H9 (cell line): ENCODE results near the gene CRHBP. TPM values are rescaled to one million over a fixed set of nuclear protein-coding genes. Genes with fewer than 3 reads are reported as not detected.

Experiments
- DNase-seq: peaks from one replicate; pipeline ENCODE4 v3.0.0-alpha.2; 2017
- H2AFZ ChIP-seq: one replicate; pipeline ENCODE4 v1.6.1; 2013; ENCODE audit warnings: mild to moderate bottlenecking, low read length, control low read depth, moderate library complexity
- H2AK5ac ChIP-seq: 2 replicates; pipeline ENCODE4 v1.6.1; 2013; ENCODE audit warnings: low read length, control low read depth, mixed read lengths; ENCODE audit not compliant: insufficient read length
- H2BK120ac ChIP-seq: one replicate; pipeline ENCODE4 v1.6.1; 2013; ENCODE audit warnings: low read depth, mild to moderate bottlenecking, low read length, control low read depth, inconsistent platforms; ENCODE audit not compliant: poor library complexity, severe bottlenecking
- H2BK12ac ChIP-seq: 2 replicates; pipeline ENCODE4 v1.6.1; 2013; ENCODE audit warnings: low read length, control low read depth, mixed read lengths, low read depth; ENCODE audit not compliant: insufficient read length
- H2BK15ac ChIP-seq: 2 replicates; pipeline ENCODE4 v1.6.1; 2013; ENCODE audit warnings: low read depth, low read length, control low read depth
- H2BK20ac ChIP-seq: one replicate; pipeline ENCODE4 v1.6.1; 2013; ENCODE audit warnings: low read depth, mild to moderate bottlenecking, low read length, control low read depth, inconsistent platforms; ENCODE audit not compliant: poor library complexity, severe bottlenecking
- H2BK5ac ChIP-seq: 2 replicates; pipeline ENCODE4 v1.6.1; 2013; ENCODE audit warnings: low read length, control low read depth, mixed read lengths; ENCODE audit not compliant: insufficient read length
- H3K14ac ChIP-seq: 2 replicates; pipeline ENCODE4 v1.6.1; 2013; ENCODE audit warnings: low read length, control low read depth; ENCODE audit not compliant: insufficient read depth
- H3K18ac ChIP-seq: 2 replicates; pipeline ENCODE4 v1.6.1; 2013; ENCODE audit warnings: low read depth, mild to moderate bottlenecking, mixed read lengths, low read length, control low read depth; ENCODE audit not compliant: insufficient read length
- H3K23ac ChIP-seq: 2 replicates; pipeline ENCODE4 v1.6.1; 2013; ENCODE audit warnings: low read length, control low read depth, mixed read lengths, low read depth; ENCODE audit not compliant: insufficient read length
- H3K23me2 ChIP-seq: 2 replicates; pipeline ENCODE4 v1.6.1; 2013; ENCODE audit warnings: low read depth, mild to moderate bottlenecking, mixed read lengths, low read length, control low read depth; ENCODE audit not compliant: insufficient read length, poor library complexity, severe bottlenecking
- H3K27ac ChIP-seq: 2 replicates; pipeline ENCODE4 v1.5.1; 2013; ENCODE audit warnings: low read length, control low read depth, mixed read lengths, low read depth; ENCODE audit not compliant: insufficient read length
- H3K27me3 ChIP-seq: 2 replicates; pipeline ENCODE4 v1.6.1; 2013; ENCODE audit warnings: low read length, control low read depth, inconsistent platforms; ENCODE audit not compliant: insufficient read depth
- H3K4ac ChIP-seq: 2 replicates; pipeline ENCODE4 v1.6.1; 2013; ENCODE audit warnings: low read depth, mild to moderate bottlenecking, control low read depth, inconsistent platforms, low read length, moderate library complexity
- H3K4me1 ChIP-seq: 2 replicates; pipeline ENCODE4 v1.6.1; 2013; ENCODE audit warnings: low read length, control low read depth, inconsistent platforms; ENCODE audit not compliant: insufficient read depth
- H3K4me2 ChIP-seq: 2 replicates; pipeline ENCODE4 v1.6.1; 2013; ENCODE audit warnings: low read length, control low read depth, mixed read lengths; ENCODE audit not compliant: insufficient read length, insufficient read depth
- H3K56ac ChIP-seq: 2 replicates; pipeline ENCODE4 v1.6.1; 2013; ENCODE audit warnings: low read depth, mild to moderate bottlenecking, mixed read lengths, low read length, control low read depth; ENCODE audit not compliant: insufficient read length
- H3K79me1 ChIP-seq: 2 replicates; pipeline ENCODE4 v1.6.1; 2013; ENCODE audit warnings: low read depth, mild to moderate bottlenecking, moderate library complexity, low read length, control low read depth, inconsistent platforms; ENCODE audit not compliant: insufficient read depth, poor library complexity, severe bottlenecking
- H3K79me2 ChIP-seq: 2 replicates; pipeline ENCODE4 v1.6.1; 2013; ENCODE audit warnings: low read length, control low read depth, inconsistent platforms; ENCODE audit not compliant: insufficient read depth
- H3K9ac ChIP-seq: 2 replicates; pipeline ENCODE4 v1.6.1; 2013; ENCODE audit warnings: low read length, control low read depth, mixed read lengths; ENCODE audit not compliant: insufficient read length; ENCODE audit errors: extremely low read depth
- H3K9me3 ChIP-seq: one replicate; pipeline ENCODE4 v1.6.1; 2013; ENCODE audit warnings: low read depth, low read length, inconsistent platforms; ENCODE audit not compliant: control insufficient read depth
- H3T11ph ChIP-seq: one replicate; pipeline ENCODE4 v1.6.1; 2013; ENCODE audit warnings: mild to moderate bottlenecking, low read length, control low read depth, inconsistent platforms
- H4K20me1 ChIP-seq: one replicate; pipeline ENCODE4 v1.6.1; 2013; ENCODE audit not compliant: control insufficient read depth, insufficient read length, insufficient read depth
- H4K5ac ChIP-seq: 2 replicates; pipeline ENCODE4 v1.6.1; 2013; ENCODE audit warnings: low read depth, mild to moderate bottlenecking, mixed read lengths, low read length, control low read depth; ENCODE audit not compliant: insufficient read length
- H4K8ac ChIP-seq: replicated peaks from 2 replicates; pipeline ENCODE4 v1.6.1; 2013; ENCODE audit warnings: low read length, control low read depth, mixed read lengths, low read depth; ENCODE audit not compliant: insufficient read length
- H4K91ac ChIP-seq: 2 replicates; pipeline ENCODE4 v1.6.1; 2013; ENCODE audit warnings: low read depth, mild to moderate bottlenecking, moderate library complexity, mixed read lengths, low read length, control low read depth; ENCODE audit not compliant: insufficient read length
- H3K27ac Mint-ChIP-seq, 3 experiments: 2 replicates in 2 of 3; 3 replicates in 1 of 3; pipeline ENCODE4 v1.8.0; 2020 to 2021; ENCODE audit warnings: mixed read lengths in 3 of 3, mild to moderate bottlenecking in 1 of 3, moderate library complexity in 1 of 3
- H3K27me3 Mint-ChIP-seq: 2 replicates; pipeline ENCODE4 v1.8.0; 2021; ENCODE audit warnings: low read depth, mild to moderate bottlenecking, moderate library complexity, mixed read lengths
- H3K36me3 Mint-ChIP-seq, 3 experiments: 2 replicates in 2 of 3; 3 replicates in 1 of 3; pipeline ENCODE4 v1.8.0; 2020 to 2021; ENCODE audit warnings: low read depth in 3 of 3, mixed read lengths in 3 of 3; ENCODE audit not compliant: insufficient read depth in 1 of 3
- H3K4me1 Mint-ChIP-seq, 2 experiments: 2 replicates each; pipeline ENCODE4 v1.8.0; 2020; ENCODE audit warnings: mixed read lengths in 2 of 2
- H3K4me3 Mint-ChIP-seq, 2 experiments: 2 replicates in 1 of 2; 3 replicates in 1 of 2; pipeline ENCODE4 v1.8.0; 2020 to 2021; ENCODE audit warnings: mild to moderate bottlenecking in 2 of 2, mixed read lengths in 2 of 2, moderate library complexity in 1 of 2
- H3K9me3 Mint-ChIP-seq, 2 experiments: 2 replicates in 1 of 2; 3 replicates in 1 of 2; pipeline ENCODE4 v1.8.0; 2020; ENCODE audit warnings: mild to moderate bottlenecking in 2 of 2, mixed read lengths in 2 of 2, moderate library complexity in 1 of 2
- WGBS: extraction: QIAGEN DNeasy Blood & Tissue Kit; methylation state at CpG from one replicate; pipeline ENCODE4 v1.1.7; 2013; ENCODE audit warnings: missing lambda C conversion rate, low lambda C conversion rate, mixed read lengths; ENCODE audit not compliant: insufficient read length; ENCODE audit errors: extremely low coverage; 5-methylcytosine and 5-hydroxymethylcytosine counted together
- total RNA-seq: library from RNA; stranded (reverse); gene quantifications from 2 replicates; pipeline ENCODE4 v1.2.1, GENCODE V29; 2021
- TF ChIP-seq, protein P1 (sequence below): fragments of 200-600 bp; sonication (generic); conservative IDR thresholded peaks from 3 replicates; pipeline ENCODE4 v1.8.0; 2021; ENCODE audit warnings: antibody characterized with exemption, mild to moderate bottlenecking

CRHBP gene
- total RNA-seq, 1 experiment from 2014 or later: not detected

DNA sequence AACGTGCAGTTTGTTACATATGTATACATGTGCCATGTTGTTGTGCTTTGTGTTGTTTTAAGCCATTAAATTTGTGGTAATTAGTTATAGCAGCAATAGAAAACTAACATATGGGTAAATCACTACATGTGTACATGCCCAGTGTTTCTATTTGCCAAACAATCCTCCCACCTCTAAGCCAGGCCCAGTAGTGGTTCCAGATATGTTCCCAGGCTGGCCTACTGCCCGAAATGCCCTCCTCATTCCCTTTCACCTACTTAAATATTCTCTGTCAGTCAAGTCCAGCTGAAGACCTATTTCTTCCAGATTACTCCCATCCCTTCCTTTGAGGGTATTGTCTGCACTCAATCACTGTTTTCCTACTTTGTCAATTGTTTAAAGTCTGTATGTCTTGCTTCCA lies 53.3 kb downstream of the CRHBP start:
- Histone ChIP-seq H3K27me3 (no peaks in the 10 kb centered on the region), H2BK120ac (no peak overlapping the region), H2BK15ac (no peak overlapping the region), H3K27ac (no peak overlapping the region), H4K20me1 (no peaks in the 10 kb centered on the region), H3T11ph (no peak overlapping the region), H3K4me1 (no peaks in the 10 kb centered on the region), H3K4ac (no peak overlapping the region), H3K4me2 (no peak overlapping the region), H3K23me2 (no peaks in the 10 kb centered on the region), H4K91ac (no peak overlapping the region), H3K56ac (no peak overlapping the region), H3K14ac (no peak overlapping the region), H3K79me2 (no peaks in the 10 kb centered on the region), H2AK5ac (no peak overlapping the region), H2AFZ (no peak overlapping the region), H4K8ac (no peak overlapping the region), H3K18ac (no peak overlapping the region), H2BK5ac (no peak overlapping the region), H4K5ac (no peak overlapping the region), H3K23ac (no peak overlapping the region), H2BK12ac (no peak overlapping the region), H3K9me3 (no peaks in the 10 kb centered on the region), H3K79me1 (no peaks in the 10 kb centered on the region), H2BK20ac (no peak overlapping the region), H3K9ac (no peak overlapping the region)
- H3K4me3 Mint-ChIP-seq: no peak overlapping the region
- H3K9me3 Mint-ChIP-seq: peaks cover 0 to 6% of the 10 kb centered on the region in 2 experiments; a peak in 1 of 5 replicates
- H3K4me1 Mint-ChIP-seq: no peaks in the 10 kb centered on the region
- H3K36me3 Mint-ChIP-seq: no peaks in the 10 kb centered on the region
- no CpG with 5 or more reads among the region's 2 CpGs for WGBS
- peaks cover 3% of the 10 kb centered on the region; the same call in 1 of the 2 replicates for H3K27me3 Mint-ChIP-seq
- no peak for DNase-seq
- H3K27ac Mint-ChIP-seq: no peak overlapping the region
- TF ChIP-seq, protein P1, sequence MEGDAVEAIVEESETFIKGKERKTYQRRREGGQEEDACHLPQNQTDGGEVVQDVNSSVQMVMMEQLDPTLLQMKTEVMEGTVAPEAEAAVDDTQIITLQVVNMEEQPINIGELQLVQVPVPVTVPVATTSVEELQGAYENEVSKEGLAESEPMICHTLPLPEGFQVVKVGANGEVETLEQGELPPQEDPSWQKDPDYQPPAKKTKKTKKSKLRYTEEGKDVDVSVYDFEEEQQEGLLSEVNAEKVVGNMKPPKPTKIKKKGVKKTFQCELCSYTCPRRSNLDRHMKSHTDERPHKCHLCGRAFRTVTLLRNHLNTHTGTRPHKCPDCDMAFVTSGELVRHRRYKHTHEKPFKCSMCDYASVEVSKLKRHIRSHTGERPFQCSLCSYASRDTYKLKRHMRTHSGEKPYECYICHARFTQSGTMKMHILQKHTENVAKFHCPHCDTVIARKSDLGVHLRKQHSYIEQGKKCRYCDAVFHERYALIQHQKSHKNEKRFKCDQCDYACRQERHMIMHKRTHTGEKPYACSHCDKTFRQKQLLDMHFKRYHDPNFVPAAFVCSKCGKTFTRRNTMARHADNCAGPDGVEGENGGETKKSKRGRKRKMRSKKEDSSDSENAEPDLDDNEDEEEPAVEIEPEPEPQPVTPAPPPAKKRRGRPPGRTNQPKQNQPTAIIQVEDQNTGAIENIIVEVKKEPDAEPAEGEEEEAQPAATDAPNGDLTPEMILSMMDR: no peak
